ENCODE measurements around the gene PLAC9. TPM values are rescaled to one million over a fixed set of nuclear protein-coding genes. Genes with fewer than 3 reads are reported as not detected.
"Not testable (repeated sequence)": the region's sequence is repeated elsewhere in the genome, so short reads cannot be mapped to it uniquely, and the experiment has no call there.

The PLAC9 gene
- total and polyA plus RNA-seq, 9 donors, result 81.2 to 137 (median 107) TPM

DNA sequence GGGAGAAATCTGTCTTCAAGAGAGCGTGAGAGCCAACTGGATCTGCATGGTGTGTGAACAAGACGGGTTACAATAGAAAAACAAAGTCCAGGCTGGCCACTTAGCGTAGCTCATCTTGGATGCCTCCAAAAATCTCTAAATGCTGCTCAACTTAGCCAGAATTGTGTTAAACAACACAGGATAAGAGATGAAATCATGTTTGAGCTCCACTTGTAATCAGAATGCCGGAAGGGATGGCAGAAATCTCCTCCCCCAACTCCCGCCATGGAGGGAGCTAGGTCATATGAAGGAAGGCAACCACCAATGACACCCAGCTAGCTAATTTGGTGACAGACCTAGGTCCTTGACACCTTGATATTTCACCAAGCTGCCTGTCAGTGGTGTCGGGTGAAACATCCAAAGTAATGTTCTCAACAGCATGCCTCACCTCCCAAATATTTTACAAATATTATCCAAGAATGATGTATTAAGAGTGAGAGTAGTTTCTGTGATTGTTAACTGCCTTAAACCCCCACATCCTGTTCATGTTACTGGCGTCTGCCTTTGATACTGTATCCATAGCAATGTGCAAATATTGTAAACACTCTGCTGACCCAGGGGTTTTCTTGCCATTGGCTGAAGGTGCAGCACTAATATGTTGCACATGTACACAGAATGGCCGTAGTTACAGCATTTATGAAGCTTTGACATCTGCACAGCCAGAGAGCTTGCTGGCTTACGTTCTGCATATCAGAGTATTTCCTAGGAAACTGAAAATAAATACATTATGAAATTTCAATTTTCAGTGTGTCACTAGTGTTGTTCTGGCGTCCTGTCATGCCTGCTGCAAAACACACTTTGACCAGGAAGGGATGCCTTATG, 28.2 kb upstream of the PLAC9 start:
- peaks cover 18% of the 10 kb centered on the region for H3K4me1 ChIP-seq (ENCODE audit: control insufficient read depth, insufficient read depth, low read length)
- DNase-seq, result peak; percentile 99
- H3K27ac ChIP-seq (ENCODE audit: low read length), result peak overlapping the region; percentile 95
- peaks cover 15% of the 10 kb centered on the region for H3K9me3 ChIP-seq (replicated peaks; ENCODE audit: control insufficient read depth, low read depth, low read length)
- H3K4me3 ChIP-seq (ENCODE audit: low read length), result no peak overlapping the region
- H3K36me3 ChIP-seq (ENCODE audit: control insufficient read depth, insufficient read depth, low read length), result no peaks in the 10 kb centered on the region
- no peaks in the 10 kb centered on the region for H3K27me3 ChIP-seq (ENCODE audit: control insufficient read depth, insufficient read depth, low read length)
- 19% methylated on average over 4 of the region's 10 CpGs for WGBS (ENCODE audit: insufficient coverage)

DNA sequence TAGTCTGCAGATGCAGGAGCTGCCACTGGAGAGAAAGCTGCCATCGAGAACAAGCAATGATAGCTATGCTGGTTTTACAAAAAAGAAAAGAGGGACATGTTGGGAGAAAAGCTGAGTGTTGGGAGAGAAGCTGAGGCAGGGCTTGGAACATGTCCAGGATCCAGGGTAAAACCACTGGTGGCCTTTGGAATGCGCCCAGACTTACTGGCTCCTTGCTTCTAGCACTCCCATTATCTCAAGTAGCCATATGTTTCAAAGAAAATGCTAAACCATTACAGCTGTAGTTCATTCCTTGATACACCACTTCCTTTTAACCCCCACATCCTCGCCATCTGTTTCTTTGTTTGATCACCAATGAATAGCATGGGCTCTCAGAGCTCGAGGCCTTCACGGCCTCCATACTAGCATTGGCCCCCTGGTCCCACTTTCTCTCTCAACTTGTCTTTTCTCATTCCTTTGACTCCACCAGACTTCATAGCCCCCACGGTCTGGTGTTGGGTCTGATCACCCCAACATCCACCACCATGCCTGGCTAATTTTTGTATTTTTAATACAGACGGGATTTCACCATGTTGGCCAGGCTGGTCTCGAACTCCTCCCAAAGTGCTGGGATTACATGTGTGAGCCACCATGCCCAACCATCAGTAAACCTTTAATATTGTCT, 23.8 kb upstream of the PLAC9 start:
- Histone ChIP-seq H3K4me3 (ENCODE audit: low read length) (no peak overlapping the region), H3K27ac (ENCODE audit: low read length) (no peak overlapping the region), H3K36me3 (ENCODE audit: control insufficient read depth, insufficient read depth, low read length) (no peaks in the 10 kb centered on the region), H3K4me1 (ENCODE audit: control insufficient read depth, insufficient read depth, low read length) (peaks cover 18% of the 10 kb centered on the region), H3K9me3 (replicated peaks; ENCODE audit: control insufficient read depth, low read depth, low read length) (peaks cover 22% of the 10 kb centered on the region), H3K27me3 (ENCODE audit: control insufficient read depth, insufficient read depth, low read length) (no peaks in the 10 kb centered on the region)
- 91% methylated on average over 6 of the region's 8 CpGs for WGBS (ENCODE audit: insufficient coverage)
- no peak for DNase-seq

DNA sequence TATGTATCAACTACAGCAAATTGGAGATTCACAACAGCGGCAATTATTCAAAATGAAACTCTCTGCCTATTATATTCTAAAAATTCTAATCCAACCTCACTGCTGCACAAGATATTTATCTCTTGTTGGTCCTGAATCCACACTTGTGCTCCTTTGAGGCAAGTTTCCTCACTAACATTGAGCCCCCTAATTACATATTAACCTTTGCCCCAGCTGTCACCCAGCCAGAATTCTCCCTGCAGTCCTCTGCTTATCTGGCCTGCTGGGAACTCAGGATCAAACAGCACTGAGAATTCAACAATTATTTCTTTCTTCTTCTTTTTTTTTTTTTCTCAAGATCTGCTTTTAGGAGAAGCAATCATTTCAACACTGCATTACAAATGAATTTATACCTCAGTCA, 21.5 kb upstream of the PLAC9 start:
- H3K27me3 ChIP-seq (ENCODE audit: control insufficient read depth, insufficient read depth, low read length), result no peaks in the 10 kb centered on the region
- WGBS (ENCODE audit: insufficient coverage), result 88% methylated on average over 1 of the region's 1 CpG
- DNase-seq, result no peak
- H3K4me1 ChIP-seq (ENCODE audit: control insufficient read depth, insufficient read depth, low read length), result no peaks in the 10 kb centered on the region
- no peak overlapping the region for H3K4me3 ChIP-seq (ENCODE audit: low read length)
- peak overlapping the region; percentile 82 for H3K27ac ChIP-seq (ENCODE audit: low read length)
- H3K36me3 ChIP-seq (ENCODE audit: control insufficient read depth, insufficient read depth, low read length), result no peaks in the 10 kb centered on the region
- peaks cover 22% of the 10 kb centered on the region for H3K9me3 ChIP-seq (replicated peaks; ENCODE audit: control insufficient read depth, low read depth, low read length)

DNA sequence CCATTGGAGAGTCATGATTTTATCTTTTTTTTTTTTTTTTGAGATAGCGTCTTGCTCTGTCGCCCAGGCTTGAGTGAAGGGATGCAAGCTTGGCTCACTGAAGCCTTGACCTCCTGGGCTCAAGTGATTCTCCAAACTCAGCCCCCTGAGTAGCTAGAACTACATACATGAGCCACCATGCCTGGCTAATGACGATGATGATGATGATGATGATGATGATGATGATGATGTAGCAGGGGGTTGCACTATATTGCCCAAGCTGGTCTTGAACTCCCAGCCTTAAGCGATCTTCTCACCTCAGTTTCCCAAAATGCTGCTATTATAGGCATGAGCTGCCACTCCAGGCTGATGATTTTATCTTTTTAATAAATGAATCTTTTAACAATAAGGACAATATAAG, 13.9 kb upstream of the PLAC9 start:
- no peak for DNase-seq
- H3K4me3 ChIP-seq (ENCODE audit: low read length), result no peak overlapping the region
- H3K27ac ChIP-seq (ENCODE audit: low read length), result no peak overlapping the region
- no peaks in the 10 kb centered on the region for H3K9me3 ChIP-seq (replicated peaks; ENCODE audit: control insufficient read depth, low read depth, low read length)
- WGBS (ENCODE audit: insufficient coverage), result no CpG with 5 or more reads among the region's 4 CpGs
- no peaks in the 10 kb centered on the region for H3K27me3 ChIP-seq (ENCODE audit: control insufficient read depth, insufficient read depth, low read length)
- no peaks in the 10 kb centered on the region for H3K4me1 ChIP-seq (ENCODE audit: control insufficient read depth, insufficient read depth, low read length)
- no peaks in the 10 kb centered on the region for H3K36me3 ChIP-seq (ENCODE audit: control insufficient read depth, insufficient read depth, low read length)

DNA sequence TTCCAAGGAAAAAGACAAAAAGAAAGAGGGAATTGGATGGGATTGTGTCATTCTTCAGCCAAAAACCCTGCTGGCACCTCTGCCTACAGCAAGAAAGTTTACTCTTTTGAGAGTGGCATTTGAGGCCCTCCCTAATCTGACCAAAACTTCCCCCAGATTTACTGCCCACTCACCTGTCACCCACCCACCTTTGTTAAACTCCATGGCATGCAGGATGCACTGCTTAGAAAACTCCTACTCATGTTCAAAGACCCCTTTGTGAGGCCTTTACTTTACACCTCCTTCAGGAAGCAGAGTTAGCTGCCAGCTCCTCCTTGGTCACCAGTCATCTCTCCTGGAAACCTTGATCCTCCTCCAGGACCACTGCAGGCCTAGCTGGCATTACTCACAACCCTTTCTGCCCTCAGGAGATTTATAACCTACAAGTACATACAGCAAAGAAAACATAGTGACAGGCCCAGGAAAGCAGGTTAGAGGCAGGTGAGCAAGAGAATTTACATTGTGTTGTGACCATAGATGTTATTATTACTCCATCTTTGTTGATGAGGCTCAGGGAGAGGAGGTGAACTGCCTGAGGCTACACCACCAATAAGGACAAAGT, 10.3 kb upstream of the PLAC9 start:
- no peaks in the 10 kb centered on the region for H3K27me3 ChIP-seq (ENCODE audit: control insufficient read depth, insufficient read depth, low read length)
- H3K36me3 ChIP-seq (ENCODE audit: control insufficient read depth, insufficient read depth, low read length), result no peaks in the 10 kb centered on the region
- no peaks in the 10 kb centered on the region for H3K4me1 ChIP-seq (ENCODE audit: control insufficient read depth, insufficient read depth, low read length)
- no peak for DNase-seq
- H3K27ac ChIP-seq (ENCODE audit: low read length), result no peak overlapping the region
- no peaks in the 10 kb centered on the region for H3K9me3 ChIP-seq (replicated peaks; ENCODE audit: control insufficient read depth, low read depth, low read length)
- H3K4me3 ChIP-seq (ENCODE audit: low read length), result no peak overlapping the region

DNA sequence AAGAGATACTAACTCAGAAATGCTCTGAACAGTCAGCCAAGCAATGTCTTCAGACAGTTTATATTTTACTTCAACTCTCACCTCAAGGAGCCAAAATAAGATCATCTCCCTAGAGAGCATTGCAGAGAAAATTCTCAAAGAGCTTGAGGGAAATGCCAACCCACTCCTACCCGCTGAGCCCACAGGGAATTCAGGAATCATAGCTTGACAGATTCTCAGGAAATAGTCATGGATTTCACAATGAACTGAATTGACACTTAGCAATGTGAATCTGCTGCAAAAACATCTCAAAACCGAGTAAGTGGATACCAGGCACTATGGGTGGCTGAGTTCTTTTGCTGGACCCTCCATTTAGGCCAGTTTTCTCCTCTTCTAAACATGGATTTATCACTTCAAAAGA, 9.8 kb upstream of the PLAC9 start:
- H3K27me3 ChIP-seq (ENCODE audit: control insufficient read depth, insufficient read depth, low read length), result no peaks in the 10 kb centered on the region
- DNase-seq, result no peak
- H3K4me1 ChIP-seq (ENCODE audit: control insufficient read depth, insufficient read depth, low read length), result no peaks in the 10 kb centered on the region
- WGBS (ENCODE audit: insufficient coverage), result 50% methylated on average over 1 of the region's 2 CpGs
- no peak overlapping the region for H3K4me3 ChIP-seq (ENCODE audit: low read length)
- no peak overlapping the region for H3K27ac ChIP-seq (ENCODE audit: low read length)
- no peaks in the 10 kb centered on the region for H3K9me3 ChIP-seq (replicated peaks; ENCODE audit: control insufficient read depth, low read depth, low read length)
- H3K36me3 ChIP-seq (ENCODE audit: control insufficient read depth, insufficient read depth, low read length), result no peaks in the 10 kb centered on the region

DNA sequence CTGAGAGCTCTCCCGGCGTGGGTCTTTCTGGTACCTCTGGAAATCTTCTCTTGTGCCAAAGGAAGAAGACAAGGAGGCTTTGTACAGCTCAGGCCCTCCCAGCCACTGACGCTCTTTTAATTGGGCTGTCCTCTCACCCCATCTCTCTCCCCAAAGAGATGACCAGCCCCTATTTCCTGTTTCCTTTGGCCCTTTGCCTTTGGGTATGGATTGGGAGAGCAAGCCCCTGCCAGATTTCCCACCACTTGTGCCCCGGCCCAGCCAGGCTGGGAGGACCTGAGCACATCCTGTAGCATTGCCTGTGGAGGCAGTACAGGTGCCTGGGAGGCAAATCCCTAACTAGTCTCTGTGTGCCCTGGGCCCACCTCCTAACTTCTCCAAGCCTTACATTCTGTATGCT, 5.7 kb upstream of the PLAC9 start:
- Histone ChIP-seq H3K36me3 (ENCODE audit: control insufficient read depth, insufficient read depth, low read length) (no peaks in the 10 kb centered on the region), H3K4me3 (ENCODE audit: low read length) (no peak overlapping the region), H3K27ac (ENCODE audit: low read length) (no peak overlapping the region), H3K4me1 (ENCODE audit: control insufficient read depth, insufficient read depth, low read length) (no peaks in the 10 kb centered on the region), H3K27me3 (ENCODE audit: control insufficient read depth, insufficient read depth, low read length) (peaks cover 3% of the 10 kb centered on the region), H3K9me3 (replicated peaks; ENCODE audit: control insufficient read depth, low read depth, low read length) (no peaks in the 10 kb centered on the region)
- peak; percentile 12 for DNase-seq
- 67% methylated on average over 2 of the region's 4 CpGs for WGBS (ENCODE audit: insufficient coverage)

DNA sequence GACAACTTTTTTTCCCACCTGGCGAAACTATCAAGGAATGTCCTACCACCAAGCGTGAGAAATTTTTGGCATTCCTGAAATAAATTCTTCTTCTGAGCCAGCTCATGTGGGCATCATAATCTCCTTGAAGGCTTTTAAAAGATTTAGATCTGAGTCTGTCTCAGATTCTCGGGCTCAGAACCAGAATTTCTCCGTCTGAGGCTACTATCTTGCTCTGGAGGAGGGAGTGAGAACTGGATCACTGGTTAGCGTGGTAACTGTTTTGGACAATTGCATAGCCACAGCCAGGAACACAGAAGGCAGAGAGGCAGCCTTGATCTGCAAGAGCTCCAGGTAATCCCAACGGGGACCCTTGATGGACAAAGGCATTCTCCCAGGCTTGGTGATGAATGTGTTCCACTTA, 1.0 kb upstream of the PLAC9 start:
- DNase-seq, result peak; percentile 42
- Histone ChIP-seq H3K9me3 (replicated peaks; ENCODE audit: control insufficient read depth, low read depth, low read length) (no peaks in the 10 kb centered on the region), H3K4me3 (ENCODE audit: low read length) (no peak overlapping the region), H3K27ac (ENCODE audit: low read length) (peak overlapping the region; percentile 1), H3K27me3 (ENCODE audit: control insufficient read depth, insufficient read depth, low read length) (peaks cover 11% of the 10 kb centered on the region), H3K4me1 (ENCODE audit: control insufficient read depth, insufficient read depth, low read length) (peaks cover 19% of the 10 kb centered on the region), H3K36me3 (ENCODE audit: control insufficient read depth, insufficient read depth, low read length) (no peaks in the 10 kb centered on the region)
- WGBS (ENCODE audit: insufficient coverage), result 78% methylated on average over 4 of the region's 6 CpGs

DNA sequence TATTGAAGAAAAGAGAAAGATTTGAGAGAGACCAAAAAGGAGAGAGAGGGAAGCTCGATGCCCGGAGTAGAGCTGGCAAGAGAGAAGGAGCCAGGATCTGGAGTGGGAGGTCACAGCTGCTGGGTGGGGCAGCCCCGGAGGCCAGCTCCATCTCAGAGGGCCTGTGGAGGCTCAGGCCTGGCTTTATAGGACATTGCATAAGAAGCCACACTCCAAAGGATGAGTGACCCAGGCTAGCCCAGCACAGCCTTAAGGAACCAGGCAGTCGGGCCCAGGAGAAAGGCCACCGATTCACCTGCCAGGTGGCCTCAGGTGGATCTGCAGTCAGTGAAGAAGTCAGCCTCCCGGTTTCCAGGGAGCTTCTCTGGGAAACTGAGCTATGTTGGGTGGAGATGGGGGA, 676 bp downstream of the PLAC9 start:
- Histone ChIP-seq H3K36me3 (ENCODE audit: control insufficient read depth, insufficient read depth, low read length) (no peaks in the 10 kb centered on the region), H3K27ac (ENCODE audit: low read length) (peak overlapping the region; percentile 95), H3K4me1 (ENCODE audit: control insufficient read depth, insufficient read depth, low read length) (peaks cover 35% of the 10 kb centered on the region), H3K9me3 (replicated peaks; ENCODE audit: control insufficient read depth, low read depth, low read length) (no peaks in the 10 kb centered on the region), H3K27me3 (ENCODE audit: control insufficient read depth, insufficient read depth, low read length) (peaks cover 11% of the 10 kb centered on the region), H3K4me3 (ENCODE audit: low read length) (peak overlapping the region; percentile 55)
- DNase-seq, result peak; percentile 80
- WGBS (ENCODE audit: insufficient coverage), result 36% methylated on average over 5 of the region's 6 CpGs

DNA sequence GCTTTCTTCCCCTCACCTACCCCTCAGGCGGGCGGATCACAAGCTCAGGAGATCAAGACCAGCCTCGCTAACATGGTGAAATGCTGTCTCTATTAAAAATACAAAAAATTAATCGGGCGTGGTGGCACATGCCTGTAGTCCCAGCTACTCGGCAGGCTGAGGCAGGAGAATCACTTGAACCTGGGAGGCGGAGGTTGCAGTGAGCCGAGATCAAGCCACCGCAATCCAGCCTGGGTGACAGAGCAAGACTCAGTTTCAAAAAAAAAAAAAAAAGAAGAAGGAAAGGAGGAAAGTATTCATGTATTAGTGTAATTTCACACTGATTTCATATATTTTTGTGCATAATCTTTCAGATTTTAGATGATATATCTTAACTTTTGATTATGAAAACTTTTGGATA, 1.2 kb downstream of the PLAC9 start:
- not testable (repeated sequence) for H3K36me3 ChIP-seq (ENCODE audit: control insufficient read depth, insufficient read depth, low read length); H3K9me3 ChIP-seq (replicated peaks; ENCODE audit: control insufficient read depth, low read depth, low read length)
- Histone ChIP-seq H3K4me3 (ENCODE audit: low read length) (peak overlapping the region; percentile 55), H3K27ac (ENCODE audit: low read length) (peak overlapping the region; percentile 95), H3K27me3 (ENCODE audit: control insufficient read depth, insufficient read depth, low read length) (peaks cover 11% of the 10 kb centered on the region), H3K4me1 (ENCODE audit: control insufficient read depth, insufficient read depth, low read length) (peaks cover 39% of the 10 kb centered on the region)
- DNase-seq, result peak; percentile 10
- WGBS (ENCODE audit: insufficient coverage), result 59% methylated on average over 6 of the region's 9 CpGs

Measured in muscle of leg (tissue), 11 donors.